Epithelial cell of proximal tubule (primary cell): ENCODE results near the gene MYO15A. TPM values are rescaled to one million over a fixed set of nuclear protein-coding genes. Genes with fewer than 3 reads are reported as not detected.

Experiments used
- DNase-seq: peaks from one replicate; pipeline ENCODE4 v3.0.0-alpha.2; 2011; ENCODE audit warnings: low read depth
- H3K4me3 ChIP-seq: 2 replicates; pipeline ENCODE4 v1.5.1; 2011; ENCODE audit warnings: low read depth, mild to moderate bottlenecking, low read length
- CTCF ChIP-seq: conservative IDR thresholded peaks from 2 replicates; pipeline ENCODE4 v1.5.1; 2012; ENCODE audit warnings: low read depth, mild to moderate bottlenecking, low read length
- total RNA-seq: library from RNA; depleted of rRNA; stranded (reverse); fragments of >200 nt; gene quantifications from 2 replicates; pipeline ENCODE4 v1.2.3, GENCODE V29; 2015

The MYO15A gene
- total RNA-seq, 1 donor from 2014 or later, result 0.17 TPM

DNA sequence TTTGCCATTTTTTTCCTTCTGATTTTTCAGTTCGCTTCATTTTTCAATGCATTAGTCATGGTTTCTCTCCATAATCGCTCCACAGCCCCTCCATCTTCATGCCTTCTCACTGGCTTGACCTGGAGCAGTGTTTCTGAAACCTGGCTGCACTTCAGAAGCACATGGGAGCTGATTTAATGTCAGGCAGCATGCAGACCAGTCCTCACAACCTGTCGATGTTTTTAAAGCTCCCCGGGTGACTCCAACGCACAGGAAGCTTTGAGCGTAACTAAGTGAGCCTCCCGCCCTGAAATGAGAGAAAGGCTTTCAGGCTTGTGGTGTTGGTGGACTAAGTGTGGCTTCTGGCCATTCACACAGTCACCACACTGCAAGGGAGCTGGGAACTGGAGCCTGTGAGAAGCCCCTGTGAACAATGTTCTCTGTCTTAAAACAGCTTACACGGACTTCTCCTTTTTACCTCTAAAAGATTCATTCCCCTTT is 37.7 kb upstream of the MYO15A start:
- DNase-seq, result no peak
- no peak overlapping the region for H3K4me3 ChIP-seq
- TF ChIP-seq CTCF, result no peak

- TF ChIP-seq CTCF, result no peak
- no peak for DNase-seq
- no peak overlapping the region for H3K4me3 ChIP-seq
These were observed 36.8 kb upstream of the MYO15A start for GRCh38 chr17:18071751-18072150.

DNA sequence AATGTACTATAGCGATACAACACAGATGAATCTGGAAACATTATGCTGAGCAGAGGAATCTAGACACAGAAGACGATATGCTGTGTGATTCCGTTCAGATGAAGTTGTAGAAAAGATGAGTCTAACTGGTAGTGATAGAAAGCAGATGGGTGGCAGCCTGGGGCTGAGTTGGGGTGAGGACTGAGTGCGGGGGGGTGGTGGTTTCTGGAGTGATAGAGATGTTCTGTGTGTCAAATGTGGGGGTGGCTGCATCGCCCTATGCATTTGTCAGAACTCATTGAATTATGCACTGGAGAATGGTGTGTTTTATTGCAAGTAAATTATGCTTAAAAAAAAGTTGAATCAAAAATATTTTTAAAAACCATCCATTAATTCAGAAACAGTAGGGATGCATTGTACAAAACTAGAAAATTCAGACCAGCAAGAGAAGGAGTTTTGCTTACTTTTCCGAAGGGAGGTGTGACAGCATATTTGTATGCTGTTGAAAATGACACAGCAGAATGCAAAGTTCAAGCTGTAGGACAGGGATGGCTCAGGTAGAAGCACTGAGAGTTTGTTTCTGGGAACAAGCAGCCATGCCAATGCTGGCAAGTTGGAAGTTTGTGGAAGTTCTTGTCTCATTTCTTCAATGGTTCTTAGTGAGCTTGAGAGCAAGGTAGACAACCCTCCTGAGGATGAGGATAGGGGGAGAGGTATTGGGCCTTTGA is 33.8 kb upstream of the MYO15A start:
- no peak for DNase-seq
- no peak overlapping the region for H3K4me3 ChIP-seq
- TF ChIP-seq CTCF, result no peak

DNA sequence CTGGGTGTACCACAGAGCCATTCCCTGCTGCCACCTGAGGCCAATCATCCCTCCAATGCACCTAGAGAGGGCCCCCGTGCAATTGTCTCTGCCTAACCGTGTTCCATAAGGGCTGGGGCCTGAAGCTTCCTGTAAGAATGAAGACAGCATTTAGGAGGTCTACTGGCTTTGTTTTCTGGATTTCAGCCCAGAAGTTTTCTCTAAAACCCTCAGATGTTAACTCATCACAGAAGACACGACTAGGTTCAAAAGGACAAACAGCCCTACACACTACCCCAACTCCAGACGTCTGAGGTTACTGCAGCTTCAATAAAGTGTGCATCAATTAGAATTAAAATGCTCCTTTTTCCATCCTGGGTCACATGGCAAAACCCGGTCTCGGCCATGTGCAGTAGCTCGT is 31.6 kb upstream of the MYO15A start:
- TF ChIP-seq CTCF, result no peak
- no peak for DNase-seq
- no peak overlapping the region for H3K4me3 ChIP-seq

GRCh38 chr17:18079543-18079942 is 29.0 kb upstream of the MYO15A start:
- no peak for DNase-seq
- no peak for TF ChIP-seq CTCF
- no peak overlapping the region for H3K4me3 ChIP-seq

DNA sequence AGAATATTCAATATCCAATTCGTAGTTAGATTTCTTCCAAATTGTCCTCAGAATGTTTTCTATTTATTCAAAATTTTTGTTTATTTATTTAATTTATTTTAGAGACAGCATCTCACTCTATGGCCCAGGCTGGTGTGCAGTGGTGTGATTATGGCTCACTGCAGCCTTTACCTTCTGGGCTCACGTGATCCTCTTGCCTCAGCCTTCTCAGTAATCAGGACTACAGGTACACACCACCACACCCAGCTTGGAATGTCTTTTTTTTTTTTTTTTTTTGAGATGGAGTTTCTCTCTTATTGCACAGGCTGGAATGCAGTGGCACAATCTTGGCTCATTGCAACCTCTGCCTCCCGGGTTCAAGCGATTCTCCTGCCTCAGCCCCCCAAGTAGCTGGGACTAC is 24.3 kb upstream of the MYO15A start:
- TF ChIP-seq CTCF, result no peak
- no peak for DNase-seq
- H3K4me3 ChIP-seq, result no peak overlapping the region
